CD4-positive, CD25-positive, alpha-beta regulatory T cell (primary cell): ENCODE data around the gene TENM4. TPM values are rescaled to one million over a fixed set of nuclear protein-coding genes. Genes with fewer than 3 reads are reported as not detected.

Experiments
- ATAC-seq, 2 donors: fragments of 150-1000 bp; cut with Tn5 transposase; one replicate each; pipeline ENCODE4 v1.10.0; 2021; ENCODE audit warnings: low read depth in 2 of 2, moderate number of reproducible peaks in 2 of 2, moderate library complexity in 1 of 2
- DNase-seq, 3 donors: peaks; one replicate each; pipeline versions ENCODE4 v3.0.0 to v3.0.0-alpha.2; 2012 to 2022; ENCODE audit warnings: mixed read lengths in 1 of 3
- H3K27ac ChIP-seq: one replicate; pipeline ENCODE4 v1.7.0; 2013; ENCODE audit warnings: mild to moderate bottlenecking, low read length; ENCODE audit not compliant: insufficient read depth, poor library complexity, severe bottlenecking
- H3K27me3 ChIP-seq: one replicate; pipeline ENCODE4 v1.7.0; 2013; ENCODE audit warnings: low read length; ENCODE audit not compliant: control insufficient read depth, insufficient read depth
- H3K36me3 ChIP-seq: one replicate; pipeline ENCODE4 v1.7.0; 2013; ENCODE audit warnings: mild to moderate bottlenecking, low read length, moderate library complexity; ENCODE audit not compliant: control insufficient read depth, insufficient read depth
- H3K4me1 ChIP-seq: 2 replicates; pipeline ENCODE4 v1.7.0; 2013; ENCODE audit warnings: mild to moderate bottlenecking, low read length; ENCODE audit not compliant: insufficient read depth, control insufficient read depth, poor library complexity, severe bottlenecking
- H3K4me3 ChIP-seq: one replicate; pipeline ENCODE4 v1.7.0; 2013; ENCODE audit warnings: low read depth, mild to moderate bottlenecking, low read length, moderate library complexity
- H3K9me3 ChIP-seq, 2 experiments: 1 replicate in 1 of 2; 2 replicates in 1 of 2; pipeline ENCODE4 v1.7.0; 2013; ENCODE audit warnings: low read length in 2 of 2, mild to moderate bottlenecking in 1 of 2, moderate library complexity in 1 of 2; ENCODE audit not compliant: control insufficient read depth in 2 of 2
- H3K27ac Mint-ChIP-seq, 3 donors: one replicate each; pipeline ENCODE4 v1.8.0; 2020 to 2022; ENCODE audit warnings: mild to moderate bottlenecking in 3 of 3, mixed read lengths in 3 of 3, moderate library complexity in 2 of 3
- H3K27me3 Mint-ChIP-seq: one replicate; pipeline ENCODE4 v1.8.0; 2022; ENCODE audit warnings: mild to moderate bottlenecking, mixed read lengths
- H3K36me3 Mint-ChIP-seq: one replicate; pipeline ENCODE4 v1.8.0; 2020; ENCODE audit warnings: mixed read lengths
- H3K4me1 Mint-ChIP-seq, 4 donors: one replicate each; pipeline ENCODE4 v1.8.0; 2020 to 2022; ENCODE audit warnings: mixed read lengths in 4 of 4, mild to moderate bottlenecking in 1 of 4
- H3K4me3 Mint-ChIP-seq, 4 donors: one replicate each; pipeline ENCODE4 v1.8.0; 2020 to 2022; ENCODE audit warnings: mild to moderate bottlenecking in 4 of 4, mixed read lengths in 4 of 4, moderate library complexity in 3 of 4
- H3K9me3 Mint-ChIP-seq, 7 donors: one replicate each; pipeline ENCODE4 v1.8.0; 2020 to 2022; ENCODE audit warnings: mixed read lengths in 7 of 7, mild to moderate bottlenecking in 3 of 7, moderate library complexity in 2 of 7
- polyA plus RNA-seq, 4 donors: library from polyadenylated mRNA; unstranded; fragments of 300-500 nt; fragmentation: Illumina TruSeq; gene quantifications; one replicate each; pipeline ENCODE4 v1.2.3, GENCODE V29; 2021
- total RNA-seq: library from RNA; stranded (reverse); gene quantifications from one replicate; pipeline ENCODE4 v1.2.3, GENCODE V29; 2022

TENM4 gene
- total and polyA plus RNA-seq, 5 donors from 2014 or later, result 0.02 TPM; not detected in 4

- Mint-ChIP-seq H3K27me3 (peaks cover 75% of the 10 kb centered on the region), H3K27ac (no peak overlapping the region), H3K36me3 (peaks cover 5% of the 10 kb centered on the region), H3K4me1 (peaks cover 0 to 10% (median 5%) of the 10 kb centered on the region in 4 donors), H3K4me3 (no peak overlapping the region), H3K9me3 (peaks cover 0 to 9% (median 0%) of the 10 kb centered on the region in 7 donors)
- no peaks in the 10 kb centered on the region for H3K36me3 ChIP-seq
- H3K27ac ChIP-seq, result no peak overlapping the region
- DNase-seq (no peak), ATAC-seq (no peak)
- no peaks in the 10 kb centered on the region for H3K4me1 ChIP-seq
- H3K4me3 ChIP-seq, result no peak overlapping the region
- H3K27me3 ChIP-seq, result peaks cover 19% of the 10 kb centered on the region
- no peaks in the 10 kb centered on the region for H3K9me3 ChIP-seq
These were observed 3.4 kb downstream of the TENM4 start for GRCh38 chr11:79437278-79437980.

- DNase-seq, result no peak
- H3K4me3 ChIP-seq, result no peak overlapping the region
- Mint-ChIP-seq H3K27me3 (peaks cover 70% of the 10 kb centered on the region), H3K9me3 (peaks cover 0 to 7% (median 0%) of the 10 kb centered on the region in 7 donors), H3K27ac (no peak overlapping the region), H3K4me1 (peaks cover 0 to 10% (median 5%) of the 10 kb centered on the region in 4 donors), H3K36me3 (peaks cover 5% of the 10 kb centered on the region), H3K4me3 (no peak overlapping the region)
- no peaks in the 10 kb centered on the region for H3K4me1 ChIP-seq
- H3K27ac ChIP-seq, result no peak overlapping the region
- no peak for ATAC-seq
- no peaks in the 10 kb centered on the region for H3K36me3 ChIP-seq
- H3K9me3 ChIP-seq, result no peaks in the 10 kb centered on the region
- H3K27me3 ChIP-seq, result peaks cover 15% of the 10 kb centered on the region
These were observed 3.9 kb downstream of the TENM4 start for GRCh38 chr11:79436919-79437277.

GRCh38 chr11:79434283-79434682 is 6.5 kb downstream of the TENM4 start:
- Mint-ChIP-seq H3K4me1 (peaks cover 0 to 6% (median 1%) of the 10 kb centered on the region in 4 donors), H3K9me3 (peaks cover 0 to 3% (median 0%) of the 10 kb centered on the region in 7 donors), H3K27ac (no peak overlapping the region), H3K36me3 (no peaks in the 10 kb centered on the region), H3K27me3 (peaks cover 53% of the 10 kb centered on the region), H3K4me3 (no peak overlapping the region)
- Histone ChIP-seq H3K27ac (no peak overlapping the region), H3K4me3 (no peak overlapping the region), H3K36me3 (no peaks in the 10 kb centered on the region), H3K9me3 (no peaks in the 10 kb centered on the region), H3K4me1 (no peaks in the 10 kb centered on the region), H3K27me3 (peaks cover 7% of the 10 kb centered on the region)
- no peak for ATAC-seq
- DNase-seq, result no peak

- Histone ChIP-seq H3K4me3 (no peak overlapping the region), H3K4me1 (no peaks in the 10 kb centered on the region), H3K9me3 (no peaks in the 10 kb centered on the region), H3K27ac (no peak overlapping the region), H3K36me3 (no peaks in the 10 kb centered on the region), H3K27me3 (peaks cover 7% of the 10 kb centered on the region)
- DNase-seq (no peak), ATAC-seq (no peak)
- H3K4me3 Mint-ChIP-seq, result no peak overlapping the region
- H3K27me3 Mint-ChIP-seq, result peaks cover 37% of the 10 kb centered on the region
- H3K27ac Mint-ChIP-seq, result no peak overlapping the region
- peaks cover 0 to 6% (median 0%) of the 10 kb centered on the region in 4 donors for H3K4me1 Mint-ChIP-seq
- no peaks in the 10 kb centered on the region for H3K36me3 Mint-ChIP-seq
- peaks cover 0 to 3% (median 0%) of the 10 kb centered on the region in 7 donors for H3K9me3 Mint-ChIP-seq
These were observed 8.7 kb downstream of the TENM4 start for GRCh38 chr11:79432138-79432537.

- Histone ChIP-seq H3K4me3 (no peak overlapping the region), H3K27ac (no peak overlapping the region), H3K9me3 (no peaks in the 10 kb centered on the region), H3K4me1 (no peaks in the 10 kb centered on the region), H3K36me3 (no peaks in the 10 kb centered on the region), H3K27me3 (peaks cover 4% of the 10 kb centered on the region)
- H3K36me3 Mint-ChIP-seq, result no peaks in the 10 kb centered on the region
- DNase-seq (no peak), ATAC-seq (no peak)
- no peak overlapping the region for H3K4me3 Mint-ChIP-seq
- H3K27me3 Mint-ChIP-seq, result peaks cover 31% of the 10 kb centered on the region
- H3K4me1 Mint-ChIP-seq, result peaks cover 0 to 2% (median 0%) of the 10 kb centered on the region in 4 donors
- H3K9me3 Mint-ChIP-seq, result peaks cover 0 to 3% (median 0%) of the 10 kb centered on the region in 7 donors
- H3K27ac Mint-ChIP-seq, result no peak overlapping the region
These were observed 9.3 kb downstream of the TENM4 start for GRCh38 chr11:79431535-79431934.

GRCh38 chr11:79430280-79430679 is 10.6 kb downstream of the TENM4 start:
- Mint-ChIP-seq H3K27me3 (peaks cover 18% of the 10 kb centered on the region), H3K27ac (no peak overlapping the region), H3K36me3 (peaks cover 3% of the 10 kb centered on the region), H3K9me3 (peaks cover 0 to 3% (median 0%) of the 10 kb centered on the region in 7 donors), H3K4me1 (no peaks in the 10 kb centered on the region), H3K4me3 (no peak overlapping the region)
- no peaks in the 10 kb centered on the region for H3K36me3 ChIP-seq
- H3K4me3 ChIP-seq, result no peak overlapping the region
- no peaks in the 10 kb centered on the region for H3K9me3 ChIP-seq
- H3K27me3 ChIP-seq, result no peaks in the 10 kb centered on the region
- H3K27ac ChIP-seq, result no peak overlapping the region
- ATAC-seq (no peak), DNase-seq (no peak)
- no peaks in the 10 kb centered on the region for H3K4me1 ChIP-seq

GRCh38 chr11:79428406-79428805 is 12.4 kb downstream of the TENM4 start:
- peaks cover 0 to 4% (median 0%) of the 10 kb centered on the region in 7 donors for H3K9me3 Mint-ChIP-seq
- Histone ChIP-seq H3K4me1 (no peaks in the 10 kb centered on the region), H3K36me3 (no peaks in the 10 kb centered on the region), H3K9me3 (no peaks in the 10 kb centered on the region), H3K27ac (no peak overlapping the region), H3K4me3 (no peak overlapping the region), H3K27me3 (no peaks in the 10 kb centered on the region)
- no peaks in the 10 kb centered on the region for H3K4me1 Mint-ChIP-seq
- H3K36me3 Mint-ChIP-seq, result peaks cover 3% of the 10 kb centered on the region
- no peak for DNase-seq
- no peak overlapping the region for H3K4me3 Mint-ChIP-seq
- no peak overlapping the region for H3K27ac Mint-ChIP-seq
- peaks cover 5% of the 10 kb centered on the region for H3K27me3 Mint-ChIP-seq
- no peak for ATAC-seq
